ENCODE data around the gene ASH1L.
"Not testable (repeated sequence)": the region's sequence is repeated elsewhere in the genome, so short reads cannot be mapped to it uniquely, and the experiment has no call there.

GRCh38 chr1:155595877-155596474 is 33.4 kb upstream of the ASH1L start:
- TF ChIP-seq CTCF (conservative IDR thresholded peaks at IDR 0.05); EZH2 (IDR thresholded peaks at IDR 0.05; ENCODE audit: low read depth): not testable (repeated sequence)

Data from PC-9 (cell line).